HepG2 (cell line): ENCODE data around the gene MTREX. TPM values are rescaled to one million over a fixed set of nuclear protein-coding genes. Genes with fewer than 3 reads are reported as not detected.

Experiments
- ERF ChIP-seq: IDR thresholded peaks from 2 replicates; pipeline ENCODE4 v1.6.1; 2018; ENCODE audit warnings: missing biosample characterization, missing genetic modification reagents
- HMG20A ChIP-seq: IDR thresholded peaks from 2 replicates; pipeline ENCODE4 v1.6.1; 2016; ENCODE audit warnings: borderline replicate concordance
- KDM5A ChIP-seq: fragments of 200-600 bp; sonication (generic); IDR thresholded peaks from 2 replicates; pipeline ENCODE4 v1.7.0; 2018; ENCODE audit warnings: antibody characterized with exemption, mild to moderate bottlenecking, low read length, borderline replicate concordance
- LRRFIP1 ChIP-seq: sonication (generic); formaldehyde crosslinking; conservative IDR thresholded peaks from 2 replicates; pipeline ENCODE4 v1.4.0; 2020; ENCODE audit warnings: missing genetic modification reagents
- MED8 ChIP-seq: sonication (generic); formaldehyde crosslinking; IDR thresholded peaks from 2 replicates; pipeline ENCODE4 v1.8.1; 2023; ENCODE audit warnings: mild to moderate bottlenecking, missing genetic modification reagents; ENCODE audit not compliant: insufficient replicate concordance
- MTERF4 ChIP-seq: sonication (generic); formaldehyde crosslinking; IDR thresholded peaks from 2 replicates; pipeline ENCODE4 v1.8.0; 2023; ENCODE audit warnings: mild to moderate bottlenecking, missing genetic modification reagents
- MXD3 ChIP-seq: IDR thresholded peaks from 2 replicates; pipeline ENCODE4 v1.6.1; 2016; ENCODE audit warnings: mild to moderate bottlenecking, missing biosample characterization, missing genetic modification reagents
- NPAS2 ChIP-seq: sonication (generic); formaldehyde crosslinking; IDR thresholded peaks from 2 replicates; pipeline ENCODE4 v1.8.0; 2022; ENCODE audit warnings: mild to moderate bottlenecking, missing genetic modification reagents, borderline replicate concordance
- POLR2AphosphoS2 ChIP-seq: IDR thresholded peaks from 2 replicates; pipeline ENCODE4 v1.6.1; 2011; ENCODE audit warnings: low read depth, low read length, improper control_type of control experiment
- RFX3 ChIP-seq: IDR thresholded peaks from 2 replicates; pipeline ENCODE4 v1.6.1; 2016; ENCODE audit warnings: missing biosample characterization, missing genetic modification reagents
- RORA ChIP-seq: sonication (generic); formaldehyde crosslinking; IDR thresholded peaks from 2 replicates; pipeline ENCODE4 v1.5.0; 2020; ENCODE audit warnings: mild to moderate bottlenecking, missing genetic modification reagents, moderate library complexity
- SAP130 ChIP-seq: IDR thresholded peaks from 2 replicates; pipeline ENCODE4 v1.6.1; 2016; ENCODE audit warnings: low read depth
- SP2 ChIP-seq: sonication (generic); formaldehyde crosslinking; IDR thresholded peaks from 2 replicates; pipeline ENCODE4 v1.5.1; 2020; ENCODE audit warnings: mild to moderate bottlenecking, missing genetic modification reagents
- SPEN ChIP-seq: sonication (generic); formaldehyde crosslinking; IDR thresholded peaks from 2 replicates; pipeline ENCODE4 v1.5.1; 2020; ENCODE audit warnings: low read depth, mild to moderate bottlenecking, missing genetic modification reagents
- TBL1XR1 ChIP-seq: fragments of 150-350 bp; IDR thresholded peaks from 2 replicates; pipeline ENCODE4 v1.6.1; 2014; ENCODE audit warnings: borderline replicate concordance, low read length; ENCODE audit not compliant: partially characterized antibody
- ZBTB42 ChIP-seq: sonication (generic); formaldehyde crosslinking; IDR thresholded peaks from 2 replicates; pipeline ENCODE4 v1.5.0; 2020; ENCODE audit warnings: mild to moderate bottlenecking, missing genetic modification reagents
- ZFP1 ChIP-seq: IDR thresholded peaks from 2 replicates; pipeline ENCODE4 v1.6.1; 2016
- ZFP41 ChIP-seq: sonication (generic); formaldehyde crosslinking; IDR thresholded peaks from 2 replicates; pipeline ENCODE4 v1.4.0; 2020; ENCODE audit warnings: mild to moderate bottlenecking, missing genetic modification reagents, borderline replicate concordance
- ZFX ChIP-seq: sonication (generic); formaldehyde crosslinking; IDR thresholded peaks from 2 replicates; pipeline ENCODE4 v1.4.0; 2020; ENCODE audit warnings: mild to moderate bottlenecking, low read depth, missing genetic modification reagents, moderate library complexity
- ZNF350 ChIP-seq: sonication (generic); formaldehyde crosslinking; IDR thresholded peaks from 2 replicates; pipeline ENCODE4 v1.4.0; 2020; ENCODE audit warnings: mild to moderate bottlenecking, low read depth, missing genetic modification reagents, borderline replicate concordance
- ZNF563 ChIP-seq: sonication (generic); formaldehyde crosslinking; IDR thresholded peaks from 2 replicates; pipeline ENCODE4 v1.8.0; 2022; ENCODE audit warnings: mild to moderate bottlenecking, moderate library complexity, missing genetic modification reagents
- ZNF589 ChIP-seq: sonication (generic); formaldehyde crosslinking; conservative IDR thresholded peaks from 2 replicates; pipeline ENCODE4 v1.8.0; 2022; ENCODE audit warnings: mild to moderate bottlenecking, moderate library complexity, missing genetic modification reagents
- ZNF670 ChIP-seq: sonication (generic); formaldehyde crosslinking; IDR thresholded peaks from 2 replicates; pipeline ENCODE4 v1.8.0; 2022; ENCODE audit warnings: mild to moderate bottlenecking, missing genetic modification reagents, borderline replicate concordance
- ZNF709 ChIP-seq: sonication (generic); formaldehyde crosslinking; IDR thresholded peaks from 2 replicates; pipeline ENCODE4 v1.5.0; 2020; ENCODE audit warnings: mild to moderate bottlenecking, missing genetic modification reagents
- ZNF878 ChIP-seq: sonication (generic); formaldehyde crosslinking; IDR thresholded peaks from 2 replicates; pipeline ENCODE4 v1.8.1; 2023; ENCODE audit warnings: mild to moderate bottlenecking, missing genetic modification reagents, moderate library complexity
- polyA plus RNA-seq, 8 experiments: library from polyadenylated mRNA; depleted of rRNA in 3 of 8; stranded (reverse) in 7 of 8; unstranded in 1 of 8; fragments of >200 nt; fragmentation: Illumina TruSeq in 4 of 8; extraction: Trizol in 4 of 8; gene quantifications; 2 replicates each; pipeline versions ENCODE4 v1.2.1 to v1.2.3, GENCODE V29; 2011 to 2016; ENCODE audit warnings: low read depth in 4 of 8, missing spikeins in 1 of 8, mixed read lengths in 1 of 8; ENCODE audit not compliant: insufficient read depth in 1 of 8
- total RNA-seq, 5 experiments: library from RNA; depleted of rRNA; stranded (reverse); fragments of >200 nt; fragmentation: Illumina TruSeq; extraction: Trizol; gene quantifications; 2 replicates each; pipeline ENCODE4 v1.2.3, GENCODE V29; 2016; ENCODE audit warnings: low read depth in 1 of 5

MTREX gene
- total and polyA plus RNA-seq, 2 of the 13 experiments (the other 11 are each of a cell fraction or from before 2014, with no cell fraction given) = 16.4 to 91.5 TPM

DNA sequence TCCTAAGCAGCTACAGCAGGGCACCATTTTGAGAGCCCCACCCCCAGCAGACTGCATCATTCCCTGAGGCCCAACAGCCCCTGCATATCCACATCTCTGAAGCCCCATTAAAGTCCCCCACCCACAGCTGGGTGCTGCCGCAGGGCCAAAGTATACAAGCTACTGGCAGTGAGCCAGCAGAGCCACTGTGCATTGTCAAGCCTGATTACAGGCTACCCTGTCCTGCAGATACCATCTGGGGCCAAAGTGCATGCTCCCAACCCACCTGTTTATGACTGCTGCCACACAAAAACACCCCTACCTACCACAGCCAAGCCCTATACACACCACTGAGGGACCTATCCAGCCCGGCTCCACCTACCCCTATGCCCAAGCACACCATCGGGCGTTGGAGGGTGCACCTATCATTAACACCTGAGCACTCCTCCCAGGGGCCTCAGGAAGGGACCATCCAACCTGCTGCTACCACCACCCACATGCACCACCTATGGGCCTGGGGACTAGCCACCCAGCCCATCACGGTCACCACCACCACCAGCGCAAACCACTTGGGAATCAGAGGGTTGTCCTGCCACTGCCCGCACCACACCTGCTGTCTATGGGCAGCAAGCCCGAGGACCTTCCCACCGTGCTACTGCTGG lies 121.9 kb downstream of the MTREX start (continued):
- TF ChIP-seq SP2 (CRISPR knock-in tag) = no peak
- TF ChIP-seq KDM5A = no peak
- no peak for TF ChIP-seq ZFP1
- TF ChIP-seq ZNF350 = no peak
- TF ChIP-seq MED8 (CRISPR knock-in tag) = no peak
- no peak for TF ChIP-seq ERF
- no peak for TF ChIP-seq POLR2AphosphoS2
- no peak for TF ChIP-seq HMG20A
- TF ChIP-seq NPAS2 (CRISPR knock-in tag) = no peak
- no peak for TF ChIP-seq ZBTB42 (CRISPR knock-in tag)
- 0 out of 2 replicates have a peak, but pooled peaks have one; percentile 14 for TF ChIP-seq MXD3 (CRISPR knock-in tag)
- TF ChIP-seq RORA (CRISPR knock-in tag) = no peak
- TF ChIP-seq ZNF878 (CRISPR knock-in tag) = 0 out of 2 replicates have a peak, but pooled peaks have one; percentile 32
- no peak for TF ChIP-seq MTERF4 (CRISPR knock-in tag)
- no peak for TF ChIP-seq ZNF709 (CRISPR knock-in tag)
- no peak for TF ChIP-seq RFX3 (CRISPR knock-in tag)
- no peak for TF ChIP-seq SPEN (CRISPR knock-in tag)
- no peak for TF ChIP-seq ZNF563 (CRISPR knock-in tag)
- TF ChIP-seq ZFP41 (CRISPR knock-in tag) = no peak
- TF ChIP-seq LRRFIP1 (CRISPR knock-in tag) = no peak
- no peak for TF ChIP-seq ZNF670 (CRISPR knock-in tag)
- peak; percentile 48; the same call in 1 of the 2 replicates for TF ChIP-seq SAP130 (CRISPR knock-in tag)
- TF ChIP-seq TBL1XR1 = no peak
- 0 out of 2 replicates have a peak, but pooled peaks have one; percentile 37 for TF ChIP-seq ZFX (CRISPR knock-in tag)
- no peak for TF ChIP-seq ZNF589 (CRISPR knock-in tag)
